ENCODE measurements around the gene DNAJC17. TPM values are rescaled to one million over a fixed set of nuclear protein-coding genes. Genes with fewer than 3 reads are reported as not detected.

DNAJC17 gene
- total RNA-seq, 4 donors from 2014 or later: 6.0 to 56.9 (median 22.3) TPM

DNA sequence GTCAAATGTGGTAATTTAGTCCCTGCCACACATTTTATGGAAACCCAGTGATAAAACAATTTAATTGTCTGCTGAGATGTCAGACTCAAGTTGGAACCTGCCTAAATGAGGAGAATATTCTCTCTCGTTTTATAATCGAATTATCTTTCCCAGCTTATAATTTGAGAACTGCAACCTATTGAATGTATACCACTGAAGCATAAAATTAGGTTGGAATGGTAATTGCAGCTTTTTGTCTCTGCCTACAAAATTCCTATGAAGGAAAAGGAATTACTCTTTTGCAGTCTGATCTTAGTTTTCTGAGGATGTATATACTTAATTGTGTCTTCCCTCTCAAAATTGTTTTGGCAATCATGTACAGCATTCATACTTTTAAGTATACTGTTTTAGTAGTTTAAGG, 83.4 kb downstream of the DNAJC17 start:
- 77 to 82% methylated on average over 2 of the region's 2 CpGs for WGBS, 2 donors (ENCODE audit: low coverage in 1 of 2)
- intact Hi-C loops (cut with DNase I; ENCODE audit: low total_unique reads): no loop called here

DNA sequence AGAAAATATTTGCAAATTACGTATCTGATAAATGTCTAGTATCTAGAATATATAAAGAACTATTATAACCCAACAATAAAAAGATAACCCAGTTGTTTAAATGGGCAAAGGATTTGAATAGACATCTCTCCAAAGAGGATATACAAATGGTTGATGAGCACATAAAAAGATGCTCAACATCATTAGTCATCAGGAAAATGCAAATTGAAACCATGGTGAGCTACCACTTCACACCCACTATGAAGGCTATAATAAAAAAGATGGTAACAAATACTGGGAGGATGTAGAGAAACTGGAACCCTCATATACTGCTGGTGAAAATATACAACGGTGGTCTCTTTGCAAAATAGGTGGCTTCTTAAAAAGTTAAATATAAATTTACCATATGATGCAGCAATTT, 84.3 kb downstream of the DNAJC17 start:
- Histone ChIP-seq H3K4me3 (no peak overlapping the region), H3K9me3 (no peaks in the 10 kb centered on the region), H3K27me3 (no peaks in the 10 kb centered on the region), H3K36me3 (no peaks in the 10 kb centered on the region), H3K27ac (no peak overlapping the region), H3K4me1 (no peaks in the 10 kb centered on the region)
- in situ Hi-C loops (cut with MboI; ENCODE audit: low pct_ligation_motif_present in 1 of 4, low pct_unique_long_range_greater_than_20kb in 1 of 4, low sequenced_read_pairs in 3 of 4): no loop called here
- intact Hi-C loops (cut with DNase I; ENCODE audit: low total_unique reads): no loop called here
- DNase-seq: no peak
- no peak for TF ChIP-seq POLR2AphosphoS5 (IDR thresholded peaks at IDR 0.05)
- no peak for TF ChIP-seq EP300 (IDR thresholded peaks at IDR 0.05; ENCODE audit: low read depth)
- TF ChIP-seq POLR2A (IDR thresholded peaks at IDR 0.05): no peak
- no peak for TF ChIP-seq CTCF (IDR thresholded peaks at IDR 0.05)
- WGBS, 2 donors (ENCODE audit: low coverage in 1 of 2): 74 to 76% methylated on average over 2 of the region's 2 CpGs

More for the DNA sequence above, 83.4 kb downstream of the DNAJC17 start:
- no peak for TF ChIP-seq POLR2AphosphoS5 (IDR thresholded peaks at IDR 0.05)
- TF ChIP-seq POLR2A (IDR thresholded peaks at IDR 0.05): no peak
- no peak for TF ChIP-seq CTCF (IDR thresholded peaks at IDR 0.05)
- no peak for TF ChIP-seq EP300 (IDR thresholded peaks at IDR 0.05; ENCODE audit: low read depth)
- no peaks in the 10 kb centered on the region for H3K27me3 ChIP-seq
- H3K27ac ChIP-seq: no peak overlapping the region
- H3K9me3 ChIP-seq: no peaks in the 10 kb centered on the region
- H3K36me3 ChIP-seq: no peaks in the 10 kb centered on the region
- H3K4me1 ChIP-seq: no peaks in the 10 kb centered on the region
- in situ Hi-C loops (cut with MboI; ENCODE audit: low pct_ligation_motif_present in 1 of 4, low pct_unique_long_range_greater_than_20kb in 1 of 4, low sequenced_read_pairs in 3 of 4): no loop called here
- no peak for DNase-seq
- H3K4me3 ChIP-seq: no peak overlapping the region

- in situ Hi-C loops (cut with MboI; ENCODE audit: low pct_ligation_motif_present in 1 of 4, low pct_unique_long_range_greater_than_20kb in 1 of 4, low sequenced_read_pairs in 3 of 4) (no loop called here), intact Hi-C loops (cut with DNase I; ENCODE audit: low total_unique reads) (no loop called here)
- TF ChIP-seq EP300 (IDR thresholded peaks at IDR 0.05; ENCODE audit: low read depth) (no peak), POLR2AphosphoS5 (IDR thresholded peaks at IDR 0.05) (no peak), CTCF (IDR thresholded peaks at IDR 0.05) (no peak), POLR2A (IDR thresholded peaks at IDR 0.05) (no peak)
- no peak for DNase-seq
- 89 to 91% methylated on average over 3 to 4 of the region's 4 CpGs for WGBS, 2 donors (ENCODE audit: low coverage in 1 of 2)
- H3K36me3 ChIP-seq: no peaks in the 10 kb centered on the region
- no peaks in the 10 kb centered on the region for H3K27me3 ChIP-seq
- H3K27ac ChIP-seq: no peak overlapping the region
- H3K4me3 ChIP-seq: no peak overlapping the region
- H3K4me1 ChIP-seq: no peaks in the 10 kb centered on the region
- H3K9me3 ChIP-seq: no peaks in the 10 kb centered on the region
Measured at GRCh38 chr15:40722354-40722753, 84.9 kb downstream of the DNAJC17 start.

DNA sequence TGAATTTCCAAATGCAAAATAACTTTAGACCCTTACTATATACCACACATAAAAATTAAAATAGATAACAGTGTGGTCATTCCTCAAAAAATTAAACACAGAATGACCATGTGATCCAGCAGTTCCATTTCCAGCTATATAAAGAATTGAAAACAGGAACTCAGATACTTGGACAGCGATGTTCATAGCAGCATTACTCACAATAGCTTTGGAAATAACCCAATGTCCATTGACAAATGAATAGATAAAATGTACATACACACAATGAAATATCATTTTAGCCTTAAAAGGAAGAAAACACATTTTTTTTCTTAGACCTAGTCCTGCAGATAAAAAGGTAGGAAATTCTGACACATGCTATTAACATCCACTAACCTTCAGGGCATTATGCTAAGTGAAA, 85.6 kb downstream of the DNAJC17 start:
- no peaks in the 10 kb centered on the region for H3K27me3 ChIP-seq
- no peaks in the 10 kb centered on the region for H3K36me3 ChIP-seq
- H3K27ac ChIP-seq: no peak overlapping the region
- no peaks in the 10 kb centered on the region for H3K4me1 ChIP-seq
- H3K4me3 ChIP-seq: no peak overlapping the region
- WGBS, 2 donors (ENCODE audit: low coverage in 1 of 2): 86% methylated on average over 1 of the region's 1 CpG; no CpG with 5 or more reads in 1 of the 2 donors
- DNase-seq: no peak
- H3K9me3 ChIP-seq: no peaks in the 10 kb centered on the region
- in situ Hi-C loops (cut with MboI; ENCODE audit: low pct_ligation_motif_present in 1 of 4, low pct_unique_long_range_greater_than_20kb in 1 of 4, low sequenced_read_pairs in 3 of 4) (no loop called here), intact Hi-C loops (cut with DNase I; ENCODE audit: low total_unique reads) (no loop called here)
- TF ChIP-seq POLR2A (IDR thresholded peaks at IDR 0.05) (no peak), CTCF (IDR thresholded peaks at IDR 0.05) (no peak), POLR2AphosphoS5 (IDR thresholded peaks at IDR 0.05) (no peak), EP300 (IDR thresholded peaks at IDR 0.05; ENCODE audit: low read depth) (no peak)
